WTC11 (cell line): ENCODE measurements around the gene RRBP1. TPM values are rescaled to one million over a fixed set of nuclear protein-coding genes. Genes with fewer than 3 reads are reported as not detected.
A peak's percentile ranks its signal among the peaks of the same experiment; 100 is the strongest.

Source experiments
- ATF1 ChIP-seq: sonication (generic); formaldehyde crosslinking; IDR thresholded peaks from 2 replicates; pipeline ENCODE4 v1.8.1; 2023; ENCODE audit warnings: mild to moderate bottlenecking, moderate library complexity, missing genetic modification reagents
- CREM ChIP-seq: sonication (generic); formaldehyde crosslinking; IDR thresholded peaks from 2 replicates; pipeline ENCODE4 v1.8.1; 2022; ENCODE audit warnings: mild to moderate bottlenecking, missing genetic modification reagents, moderate library complexity
- EMX1 ChIP-seq: fragments of 250-450 bp; sonication (Bioruptor Pico); IDR thresholded peaks from 2 replicates; pipeline ENCODE4 v1.8.0; 2021; ENCODE audit warnings: mild to moderate bottlenecking
- FOXJ3 ChIP-seq: sonication (generic); formaldehyde crosslinking; IDR thresholded peaks from 2 replicates; pipeline ENCODE4 v1.9.0; 2021; ENCODE audit warnings: missing genetic modification reagents, mild to moderate bottlenecking, borderline replicate concordance
- JUN ChIP-seq: sonication (generic); formaldehyde crosslinking; IDR thresholded peaks from 2 replicates; pipeline ENCODE4 v1.8.0; 2023; ENCODE audit warnings: mild to moderate bottlenecking, missing genetic modification reagents
- MYBL2 ChIP-seq: sonication (generic); formaldehyde crosslinking; IDR thresholded peaks from 2 replicates; pipeline ENCODE4 v1.8.1; 2023; ENCODE audit warnings: mild to moderate bottlenecking, moderate library complexity, missing genetic modification reagents
- NR1H2 ChIP-seq: sonication (generic); formaldehyde crosslinking; IDR thresholded peaks from 2 replicates; pipeline ENCODE4 v1.9.0; 2021; ENCODE audit warnings: mild to moderate bottlenecking, moderate library complexity, missing genetic modification reagents
- OVOL2 ChIP-seq: fragments of 250-450 bp; sonication (Bioruptor Pico); IDR thresholded peaks from 2 replicates; pipeline ENCODE4 v1.9.0; 2021; ENCODE audit warnings: mild to moderate bottlenecking, borderline replicate concordance
- SMAD4 ChIP-seq: sonication (generic); formaldehyde crosslinking; IDR thresholded peaks from 2 replicates; pipeline ENCODE4 v1.8.0; 2022; ENCODE audit warnings: mild to moderate bottlenecking, missing genetic modification reagents
- ZNF317 ChIP-seq: sonication (generic); formaldehyde crosslinking; IDR thresholded peaks from 2 replicates; pipeline ENCODE4 v1.8.1; 2023; ENCODE audit warnings: low read depth, mild to moderate bottlenecking, moderate library complexity, missing genetic modification reagents, borderline replicate concordance
- total RNA-seq: library from RNA; stranded (reverse); gene quantifications from 3 replicates; pipeline ENCODE4 v1.2.3, GENCODE V29; 2021
- TF ChIP-seq, protein P1 (sequence below): fragments of 250-450 bp; sonication (Bioruptor Pico); IDR thresholded peaks from 2 replicates; pipeline ENCODE4 v1.9.0; 2021; ENCODE audit warnings: mild to moderate bottlenecking, borderline replicate concordance
- TF ChIP-seq, protein P2 (sequence below): fragments of 200-600 bp; IDR thresholded peaks from 2 replicates; pipeline ENCODE4 v1.8.0; 2022; ENCODE audit warnings: antibody characterized with exemption
- TF ChIP-seq, protein P3 (sequence below): sonication (generic); formaldehyde crosslinking; IDR thresholded peaks from 2 replicates; pipeline ENCODE4 v1.8.1; 2023; ENCODE audit warnings: mild to moderate bottlenecking, missing genetic modification reagents
- TF ChIP-seq, protein P4 (sequence below): fragments of 250-450 bp; sonication (Bioruptor Pico); IDR thresholded peaks from 2 replicates; pipeline ENCODE4 v1.9.0; 2021; ENCODE audit warnings: moderate library complexity, mild to moderate bottlenecking, inconsistent platforms, borderline replicate concordance
- TF ChIP-seq, protein P5 (sequence below): sonication (generic); formaldehyde crosslinking; IDR thresholded peaks from 2 replicates; pipeline ENCODE4 v1.8.0; 2023; ENCODE audit warnings: missing genetic modification reagents, mild to moderate bottlenecking, borderline replicate concordance
- TF ChIP-seq, protein P6 (sequence below): fragments of 250-450 bp; sonication (Bioruptor Pico); IDR thresholded peaks from 2 replicates; pipeline ENCODE4 v1.8.0; 2021; ENCODE audit warnings: mild to moderate bottlenecking
- TF ChIP-seq, protein P7 (sequence below): sonication (generic); formaldehyde crosslinking; IDR thresholded peaks from 2 replicates; pipeline ENCODE4 v1.8.0; 2022; ENCODE audit warnings: mild to moderate bottlenecking, missing genetic modification reagents
- TF ChIP-seq, protein P8 (sequence below): sonication (generic); formaldehyde crosslinking; conservative IDR thresholded peaks from 2 replicates; pipeline ENCODE4 v1.8.1; 2023; ENCODE audit warnings: mild to moderate bottlenecking, low read depth, missing genetic modification reagents, moderate library complexity

RRBP1 gene
- total RNA-seq, 1 experiment from 2014 or later = 171 TPM

DNA sequence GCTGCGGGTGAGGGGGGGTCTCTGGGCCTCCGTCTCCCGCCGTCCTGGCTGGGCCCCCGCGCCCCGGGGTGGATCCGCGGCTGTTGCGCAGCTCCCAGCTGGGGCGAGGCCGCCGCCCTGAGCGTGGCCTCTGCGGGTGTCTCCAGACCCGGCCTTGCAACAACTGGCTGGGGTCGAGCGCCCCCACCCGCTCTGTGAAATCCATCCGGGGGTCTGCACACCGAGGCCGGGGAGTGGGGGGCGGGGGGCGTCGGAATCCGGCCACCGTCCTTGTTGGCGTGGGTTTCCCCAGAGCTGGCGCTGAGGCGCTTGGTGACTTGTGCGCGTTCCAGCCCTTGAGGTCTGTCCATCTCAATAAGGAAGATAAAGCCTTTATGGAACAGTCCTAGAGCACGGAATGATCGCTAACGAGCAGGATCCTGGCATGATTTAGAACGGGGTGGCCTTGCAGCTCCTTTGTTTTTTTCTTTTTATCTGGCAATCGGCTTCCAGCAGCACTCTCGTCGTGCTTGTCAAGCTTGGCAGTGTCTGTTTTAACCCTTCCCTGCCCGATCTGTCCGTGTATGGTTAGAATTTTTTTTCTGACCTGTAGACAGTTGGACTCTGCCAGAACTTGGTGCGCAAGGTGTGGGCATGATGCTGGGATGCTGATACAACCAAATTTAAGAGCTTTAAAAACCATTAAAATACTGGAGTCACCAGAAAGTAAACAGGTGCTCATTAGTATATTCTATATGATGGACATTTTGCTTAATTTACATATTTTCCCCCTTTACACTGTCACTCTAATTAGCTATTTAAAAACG is 111.5 kb downstream of the RRBP1 start (continued):
- TF ChIP-seq, protein P1, sequence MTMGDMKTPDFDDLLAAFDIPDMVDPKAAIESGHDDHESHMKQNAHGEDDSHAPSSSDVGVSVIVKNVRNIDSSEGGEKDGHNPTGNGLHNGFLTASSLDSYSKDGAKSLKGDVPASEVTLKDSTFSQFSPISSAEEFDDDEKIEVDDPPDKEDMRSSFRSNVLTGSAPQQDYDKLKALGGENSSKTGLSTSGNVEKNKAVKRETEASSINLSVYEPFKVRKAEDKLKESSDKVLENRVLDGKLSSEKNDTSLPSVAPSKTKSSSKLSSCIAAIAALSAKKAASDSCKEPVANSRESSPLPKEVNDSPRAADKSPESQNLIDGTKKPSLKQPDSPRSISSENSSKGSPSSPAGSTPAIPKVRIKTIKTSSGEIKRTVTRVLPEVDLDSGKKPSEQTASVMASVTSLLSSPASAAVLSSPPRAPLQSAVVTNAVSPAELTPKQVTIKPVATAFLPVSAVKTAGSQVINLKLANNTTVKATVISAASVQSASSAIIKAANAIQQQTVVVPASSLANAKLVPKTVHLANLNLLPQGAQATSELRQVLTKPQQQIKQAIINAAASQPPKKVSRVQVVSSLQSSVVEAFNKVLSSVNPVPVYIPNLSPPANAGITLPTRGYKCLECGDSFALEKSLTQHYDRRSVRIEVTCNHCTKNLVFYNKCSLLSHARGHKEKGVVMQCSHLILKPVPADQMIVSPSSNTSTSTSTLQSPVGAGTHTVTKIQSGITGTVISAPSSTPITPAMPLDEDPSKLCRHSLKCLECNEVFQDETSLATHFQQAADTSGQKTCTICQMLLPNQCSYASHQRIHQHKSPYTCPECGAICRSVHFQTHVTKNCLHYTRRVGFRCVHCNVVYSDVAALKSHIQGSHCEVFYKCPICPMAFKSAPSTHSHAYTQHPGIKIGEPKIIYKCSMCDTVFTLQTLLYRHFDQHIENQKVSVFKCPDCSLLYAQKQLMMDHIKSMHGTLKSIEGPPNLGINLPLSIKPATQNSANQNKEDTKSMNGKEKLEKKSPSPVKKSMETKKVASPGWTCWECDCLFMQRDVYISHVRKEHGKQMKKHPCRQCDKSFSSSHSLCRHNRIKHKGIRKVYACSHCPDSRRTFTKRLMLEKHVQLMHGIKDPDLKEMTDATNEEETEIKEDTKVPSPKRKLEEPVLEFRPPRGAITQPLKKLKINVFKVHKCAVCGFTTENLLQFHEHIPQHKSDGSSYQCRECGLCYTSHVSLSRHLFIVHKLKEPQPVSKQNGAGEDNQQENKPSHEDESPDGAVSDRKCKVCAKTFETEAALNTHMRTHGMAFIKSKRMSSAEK (CRISPR knock-in tag) = no peak
- TF ChIP-seq ATF1 (CRISPR knock-in tag) (no peak), NR1H2 (CRISPR knock-in tag) (no peak), EMX1 (CRISPR knock-in tag) (no peak), JUN (CRISPR knock-in tag) (no peak), MYBL2 (peak; percentile 48; the same call in 1 of the 2 replicates), CREM (CRISPR knock-in tag) (no peak), ZNF317 (CRISPR knock-in tag) (no peak), FOXJ3 (no peak), SMAD4 (0 out of 2 replicates have a peak, but pooled peaks have one; percentile 5), OVOL2 (no peak)
- TF ChIP-seq, protein P2, sequence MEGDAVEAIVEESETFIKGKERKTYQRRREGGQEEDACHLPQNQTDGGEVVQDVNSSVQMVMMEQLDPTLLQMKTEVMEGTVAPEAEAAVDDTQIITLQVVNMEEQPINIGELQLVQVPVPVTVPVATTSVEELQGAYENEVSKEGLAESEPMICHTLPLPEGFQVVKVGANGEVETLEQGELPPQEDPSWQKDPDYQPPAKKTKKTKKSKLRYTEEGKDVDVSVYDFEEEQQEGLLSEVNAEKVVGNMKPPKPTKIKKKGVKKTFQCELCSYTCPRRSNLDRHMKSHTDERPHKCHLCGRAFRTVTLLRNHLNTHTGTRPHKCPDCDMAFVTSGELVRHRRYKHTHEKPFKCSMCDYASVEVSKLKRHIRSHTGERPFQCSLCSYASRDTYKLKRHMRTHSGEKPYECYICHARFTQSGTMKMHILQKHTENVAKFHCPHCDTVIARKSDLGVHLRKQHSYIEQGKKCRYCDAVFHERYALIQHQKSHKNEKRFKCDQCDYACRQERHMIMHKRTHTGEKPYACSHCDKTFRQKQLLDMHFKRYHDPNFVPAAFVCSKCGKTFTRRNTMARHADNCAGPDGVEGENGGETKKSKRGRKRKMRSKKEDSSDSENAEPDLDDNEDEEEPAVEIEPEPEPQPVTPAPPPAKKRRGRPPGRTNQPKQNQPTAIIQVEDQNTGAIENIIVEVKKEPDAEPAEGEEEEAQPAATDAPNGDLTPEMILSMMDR = no peak
- TF ChIP-seq, protein P3, sequence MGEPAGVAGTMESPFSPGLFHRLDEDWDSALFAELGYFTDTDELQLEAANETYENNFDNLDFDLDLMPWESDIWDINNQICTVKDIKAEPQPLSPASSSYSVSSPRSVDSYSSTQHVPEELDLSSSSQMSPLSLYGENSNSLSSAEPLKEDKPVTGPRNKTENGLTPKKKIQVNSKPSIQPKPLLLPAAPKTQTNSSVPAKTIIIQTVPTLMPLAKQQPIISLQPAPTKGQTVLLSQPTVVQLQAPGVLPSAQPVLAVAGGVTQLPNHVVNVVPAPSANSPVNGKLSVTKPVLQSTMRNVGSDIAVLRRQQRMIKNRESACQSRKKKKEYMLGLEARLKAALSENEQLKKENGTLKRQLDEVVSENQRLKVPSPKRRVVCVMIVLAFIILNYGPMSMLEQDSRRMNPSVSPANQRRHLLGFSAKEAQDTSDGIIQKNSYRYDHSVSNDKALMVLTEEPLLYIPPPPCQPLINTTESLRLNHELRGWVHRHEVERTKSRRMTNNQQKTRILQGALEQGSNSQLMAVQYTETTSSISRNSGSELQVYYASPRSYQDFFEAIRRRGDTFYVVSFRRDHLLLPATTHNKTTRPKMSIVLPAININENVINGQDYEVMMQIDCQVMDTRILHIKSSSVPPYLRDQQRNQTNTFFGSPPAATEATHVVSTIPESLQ (CRISPR knock-in tag) = no peak
- TF ChIP-seq, protein P4, sequence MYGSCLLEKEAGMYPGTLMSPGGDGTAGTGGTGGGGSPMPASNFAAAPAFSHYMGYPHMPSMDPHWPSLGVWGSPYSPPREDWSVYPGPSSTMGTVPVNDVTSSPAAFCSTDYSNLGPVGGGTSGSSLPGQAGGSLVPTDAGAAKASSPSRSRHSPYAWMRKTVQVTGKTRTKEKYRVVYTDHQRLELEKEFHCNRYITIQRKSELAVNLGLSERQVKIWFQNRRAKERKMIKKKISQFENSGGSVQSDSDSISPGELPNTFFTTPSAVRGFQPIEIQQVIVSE (CRISPR knock-in tag) = no peak
- TF ChIP-seq, protein P5, sequence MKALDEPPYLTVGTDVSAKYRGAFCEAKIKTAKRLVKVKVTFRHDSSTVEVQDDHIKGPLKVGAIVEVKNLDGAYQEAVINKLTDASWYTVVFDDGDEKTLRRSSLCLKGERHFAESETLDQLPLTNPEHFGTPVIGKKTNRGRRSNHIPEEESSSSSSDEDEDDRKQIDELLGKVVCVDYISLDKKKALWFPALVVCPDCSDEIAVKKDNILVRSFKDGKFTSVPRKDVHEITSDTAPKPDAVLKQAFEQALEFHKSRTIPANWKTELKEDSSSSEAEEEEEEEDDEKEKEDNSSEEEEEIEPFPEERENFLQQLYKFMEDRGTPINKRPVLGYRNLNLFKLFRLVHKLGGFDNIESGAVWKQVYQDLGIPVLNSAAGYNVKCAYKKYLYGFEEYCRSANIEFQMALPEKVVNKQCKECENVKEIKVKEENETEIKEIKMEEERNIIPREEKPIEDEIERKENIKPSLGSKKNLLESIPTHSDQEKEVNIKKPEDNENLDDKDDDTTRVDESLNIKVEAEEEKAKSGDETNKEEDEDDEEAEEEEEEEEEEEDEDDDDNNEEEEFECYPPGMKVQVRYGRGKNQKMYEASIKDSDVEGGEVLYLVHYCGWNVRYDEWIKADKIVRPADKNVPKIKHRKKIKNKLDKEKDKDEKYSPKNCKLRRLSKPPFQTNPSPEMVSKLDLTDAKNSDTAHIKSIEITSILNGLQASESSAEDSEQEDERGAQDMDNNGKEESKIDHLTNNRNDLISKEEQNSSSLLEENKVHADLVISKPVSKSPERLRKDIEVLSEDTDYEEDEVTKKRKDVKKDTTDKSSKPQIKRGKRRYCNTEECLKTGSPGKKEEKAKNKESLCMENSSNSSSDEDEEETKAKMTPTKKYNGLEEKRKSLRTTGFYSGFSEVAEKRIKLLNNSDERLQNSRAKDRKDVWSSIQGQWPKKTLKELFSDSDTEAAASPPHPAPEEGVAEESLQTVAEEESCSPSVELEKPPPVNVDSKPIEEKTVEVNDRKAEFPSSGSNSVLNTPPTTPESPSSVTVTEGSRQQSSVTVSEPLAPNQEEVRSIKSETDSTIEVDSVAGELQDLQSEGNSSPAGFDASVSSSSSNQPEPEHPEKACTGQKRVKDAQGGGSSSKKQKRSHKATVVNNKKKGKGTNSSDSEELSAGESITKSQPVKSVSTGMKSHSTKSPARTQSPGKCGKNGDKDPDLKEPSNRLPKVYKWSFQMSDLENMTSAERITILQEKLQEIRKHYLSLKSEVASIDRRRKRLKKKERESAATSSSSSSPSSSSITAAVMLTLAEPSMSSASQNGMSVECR = no peak
- TF ChIP-seq, protein P6, sequence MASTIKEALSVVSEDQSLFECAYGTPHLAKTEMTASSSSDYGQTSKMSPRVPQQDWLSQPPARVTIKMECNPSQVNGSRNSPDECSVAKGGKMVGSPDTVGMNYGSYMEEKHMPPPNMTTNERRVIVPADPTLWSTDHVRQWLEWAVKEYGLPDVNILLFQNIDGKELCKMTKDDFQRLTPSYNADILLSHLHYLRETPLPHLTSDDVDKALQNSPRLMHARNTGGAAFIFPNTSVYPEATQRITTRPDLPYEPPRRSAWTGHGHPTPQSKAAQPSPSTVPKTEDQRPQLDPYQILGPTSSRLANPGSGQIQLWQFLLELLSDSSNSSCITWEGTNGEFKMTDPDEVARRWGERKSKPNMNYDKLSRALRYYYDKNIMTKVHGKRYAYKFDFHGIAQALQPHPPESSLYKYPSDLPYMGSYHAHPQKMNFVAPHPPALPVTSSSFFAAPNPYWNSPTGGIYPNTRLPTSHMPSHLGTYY (CRISPR knock-in tag) = no peak
- TF ChIP-seq, protein P7, sequence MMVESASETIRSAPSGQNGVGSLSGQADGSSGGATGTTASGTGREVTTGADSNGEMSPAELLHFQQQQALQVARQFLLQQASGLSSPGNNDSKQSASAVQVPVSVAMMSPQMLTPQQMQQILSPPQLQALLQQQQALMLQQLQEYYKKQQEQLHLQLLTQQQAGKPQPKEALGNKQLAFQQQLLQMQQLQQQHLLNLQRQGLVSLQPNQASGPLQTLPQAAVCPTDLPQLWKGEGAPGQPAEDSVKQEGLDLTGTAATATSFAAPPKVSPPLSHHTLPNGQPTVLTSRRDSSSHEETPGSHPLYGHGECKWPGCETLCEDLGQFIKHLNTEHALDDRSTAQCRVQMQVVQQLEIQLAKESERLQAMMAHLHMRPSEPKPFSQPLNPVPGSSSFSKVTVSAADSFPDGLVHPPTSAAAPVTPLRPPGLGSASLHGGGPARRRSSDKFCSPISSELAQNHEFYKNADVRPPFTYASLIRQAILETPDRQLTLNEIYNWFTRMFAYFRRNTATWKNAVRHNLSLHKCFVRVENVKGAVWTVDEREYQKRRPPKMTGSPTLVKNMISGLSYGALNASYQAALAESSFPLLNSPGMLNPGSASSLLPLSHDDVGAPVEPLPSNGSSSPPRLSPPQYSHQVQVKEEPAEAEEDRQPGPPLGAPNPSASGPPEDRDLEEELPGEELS (CRISPR knock-in tag) = no peak
- TF ChIP-seq, protein P8, sequence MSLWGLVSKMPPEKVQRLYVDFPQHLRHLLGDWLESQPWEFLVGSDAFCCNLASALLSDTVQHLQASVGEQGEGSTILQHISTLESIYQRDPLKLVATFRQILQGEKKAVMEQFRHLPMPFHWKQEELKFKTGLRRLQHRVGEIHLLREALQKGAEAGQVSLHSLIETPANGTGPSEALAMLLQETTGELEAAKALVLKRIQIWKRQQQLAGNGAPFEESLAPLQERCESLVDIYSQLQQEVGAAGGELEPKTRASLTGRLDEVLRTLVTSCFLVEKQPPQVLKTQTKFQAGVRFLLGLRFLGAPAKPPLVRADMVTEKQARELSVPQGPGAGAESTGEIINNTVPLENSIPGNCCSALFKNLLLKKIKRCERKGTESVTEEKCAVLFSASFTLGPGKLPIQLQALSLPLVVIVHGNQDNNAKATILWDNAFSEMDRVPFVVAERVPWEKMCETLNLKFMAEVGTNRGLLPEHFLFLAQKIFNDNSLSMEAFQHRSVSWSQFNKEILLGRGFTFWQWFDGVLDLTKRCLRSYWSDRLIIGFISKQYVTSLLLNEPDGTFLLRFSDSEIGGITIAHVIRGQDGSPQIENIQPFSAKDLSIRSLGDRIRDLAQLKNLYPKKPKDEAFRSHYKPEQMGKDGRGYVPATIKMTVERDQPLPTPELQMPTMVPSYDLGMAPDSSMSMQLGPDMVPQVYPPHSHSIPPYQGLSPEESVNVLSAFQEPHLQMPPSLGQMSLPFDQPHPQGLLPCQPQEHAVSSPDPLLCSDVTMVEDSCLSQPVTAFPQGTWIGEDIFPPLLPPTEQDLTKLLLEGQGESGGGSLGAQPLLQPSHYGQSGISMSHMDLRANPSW = no peak
